HG03469 (cell line): ENCODE data around the gene PLTP.
A peak's percentile ranks its signal among the peaks of the same experiment; 100 is the strongest.

Experiments
- ATAC-seq: cut with Tn5 transposase; IDR thresholded peaks from one replicate; pipeline ENCODE4 v1.9.1; 2021; ENCODE audit warnings: mild to moderate bottlenecking, moderate library complexity, moderate number of reproducible peaks; ENCODE audit not compliant: unreplicated experiment

PLTP gene

DNA sequence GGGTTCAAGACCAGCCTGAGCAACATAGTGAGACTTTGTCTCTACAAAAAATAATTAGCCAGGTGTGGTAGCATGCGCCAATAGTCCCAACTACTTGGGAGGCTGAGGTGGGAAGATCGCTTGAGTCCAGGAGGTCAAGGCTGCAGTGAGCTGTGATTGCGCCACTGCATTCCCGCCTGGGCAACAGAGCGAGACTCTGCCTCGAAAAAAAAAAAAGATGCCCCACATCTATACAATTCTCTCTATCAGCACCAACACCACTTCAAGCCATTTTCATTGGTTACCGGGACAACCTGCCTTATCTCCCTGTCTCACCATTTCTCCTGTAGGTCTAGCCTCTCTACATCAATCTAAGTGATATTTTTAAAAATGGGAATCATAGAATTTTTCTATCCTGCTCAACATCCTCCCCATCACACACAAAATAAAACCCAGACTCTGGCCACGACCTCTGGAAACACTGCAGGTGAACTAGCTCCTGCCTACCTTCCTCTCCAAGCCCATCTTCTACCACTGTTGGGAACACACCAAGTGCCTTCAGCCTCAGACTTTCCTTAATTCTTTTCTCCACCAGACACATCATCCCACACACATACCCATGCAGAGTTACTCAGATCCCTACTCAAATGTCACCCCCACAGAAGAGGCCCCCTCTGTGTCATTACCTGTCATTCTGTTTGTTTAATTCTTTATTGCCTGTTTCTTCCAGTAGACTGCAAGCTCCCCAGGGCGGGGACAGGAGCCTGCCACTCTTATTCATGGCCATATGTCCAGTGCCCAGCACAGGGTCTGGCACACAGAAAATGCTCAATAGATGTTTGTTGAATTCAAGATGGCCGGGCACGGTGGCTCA lies 9.6 kb upstream of the PLTP start:
- no peak for ATAC-seq

DNA sequence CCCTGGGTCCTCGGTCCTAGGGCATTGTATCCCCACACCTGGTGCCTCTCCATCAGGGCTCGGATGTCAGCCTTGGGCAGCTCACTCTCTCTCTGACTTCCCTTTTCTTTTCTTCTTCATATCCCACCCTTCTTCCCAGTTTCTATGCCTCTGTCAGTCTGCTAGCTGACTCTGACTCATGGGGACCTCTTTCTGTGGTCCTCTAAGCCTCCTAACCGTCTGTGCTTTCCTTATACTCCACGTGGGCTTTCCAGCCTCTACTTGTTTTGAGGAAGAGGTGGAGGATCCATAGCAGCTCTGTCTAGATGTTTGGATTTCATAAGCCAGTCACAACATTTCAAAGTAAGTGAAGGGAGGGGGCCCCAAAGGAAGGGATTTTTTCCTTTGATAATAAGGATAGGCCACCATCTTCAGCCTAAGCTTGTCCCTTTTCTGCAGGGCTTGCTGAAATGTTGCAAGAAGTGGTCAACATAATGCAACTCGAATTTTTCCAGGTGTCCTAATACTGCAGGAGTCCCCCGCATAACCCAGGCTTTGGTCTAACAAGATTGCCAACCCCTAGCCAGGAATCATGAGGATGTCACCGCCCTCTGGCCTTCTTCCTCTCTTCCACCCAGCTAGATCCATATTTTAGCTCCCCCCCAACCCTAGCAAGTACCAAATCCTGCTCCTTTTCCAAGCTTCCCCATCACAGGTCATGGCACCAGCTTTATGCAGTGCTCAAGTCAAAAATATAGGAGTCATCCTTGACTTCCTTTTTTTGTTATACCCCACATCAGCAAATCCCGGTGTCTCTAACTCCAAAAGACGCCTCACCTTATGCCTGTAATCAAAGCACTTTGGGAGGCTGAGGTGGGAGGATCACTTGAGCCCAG lies 8.7 kb upstream of the PLTP start:
- ATAC-seq: no peak

DNA sequence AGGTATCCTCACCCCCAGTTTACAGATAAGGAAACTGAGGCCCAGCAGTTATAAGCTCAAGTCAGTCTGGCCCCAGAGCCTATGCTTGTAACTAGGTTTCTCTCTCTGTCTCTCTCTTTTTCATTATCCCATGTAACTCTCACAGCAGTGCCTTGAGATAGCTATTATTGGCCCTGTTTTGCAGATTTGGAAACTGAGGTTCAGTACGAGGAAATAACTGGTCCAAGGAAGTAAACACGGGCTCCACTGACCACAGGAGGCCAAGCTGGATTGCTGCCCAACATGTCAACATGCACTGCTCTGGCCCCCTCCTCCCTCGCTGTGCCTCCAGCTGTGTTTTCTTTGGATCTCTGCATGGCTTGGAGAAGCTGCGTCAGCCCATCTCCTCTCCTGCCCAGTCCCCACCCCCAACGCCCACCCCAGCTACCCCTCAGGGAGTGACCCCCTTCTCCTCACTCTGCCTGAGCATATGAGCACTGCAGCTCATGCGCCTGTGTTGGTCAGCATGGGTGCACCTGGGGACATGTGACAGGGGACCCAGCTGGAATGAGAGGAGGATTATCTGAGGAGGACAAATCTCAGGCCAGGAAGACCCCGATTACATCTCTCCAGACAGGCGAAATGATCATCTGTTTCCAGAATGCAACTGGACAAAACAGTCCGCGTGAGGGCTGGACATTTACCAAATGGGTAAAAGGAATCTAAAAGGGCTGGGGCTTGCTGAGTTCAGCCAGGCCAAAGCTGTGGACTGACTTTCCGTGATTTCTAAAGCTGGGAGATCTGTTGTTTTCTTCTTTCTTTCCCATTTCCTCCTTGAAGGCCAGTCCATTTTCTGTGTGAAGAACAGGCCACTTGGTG lies 7.8 kb upstream of the PLTP start:
- no peak for ATAC-seq

DNA sequence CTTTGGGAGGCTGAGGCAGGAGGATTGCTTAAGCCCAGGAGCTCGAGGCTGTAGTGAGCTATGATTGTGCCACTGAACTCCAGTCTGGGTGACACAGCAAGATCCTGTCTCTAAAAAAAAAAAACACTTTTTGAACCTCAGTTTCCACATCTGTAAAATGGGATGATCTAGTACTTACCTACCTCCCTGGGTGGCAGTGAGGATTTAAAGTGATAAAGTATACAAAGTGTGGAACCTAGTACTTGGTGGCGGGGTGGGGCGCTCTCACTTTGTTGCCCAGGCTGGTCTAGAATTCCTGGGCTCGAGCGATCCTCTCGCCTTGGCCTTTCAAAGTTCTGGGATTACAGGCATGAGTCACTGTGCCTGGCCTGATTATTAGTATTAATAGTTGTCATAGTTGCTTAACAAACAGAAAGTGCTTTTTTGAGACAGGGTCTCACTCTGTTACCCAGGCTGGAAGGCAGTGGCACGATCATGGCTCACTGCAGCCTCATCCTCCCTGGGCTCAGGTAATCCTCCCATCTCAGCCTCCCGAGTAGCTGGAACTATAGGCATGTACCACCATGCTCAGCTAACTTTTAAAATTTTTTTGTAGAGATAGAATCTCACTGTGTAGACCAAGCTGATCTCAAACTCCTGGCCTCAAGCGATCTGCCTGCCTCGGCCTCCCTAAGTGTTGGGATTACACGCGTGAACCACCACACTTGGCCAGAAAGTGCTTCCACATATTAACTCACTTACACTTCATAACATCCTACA lies 7.0 kb upstream of the PLTP start:
- ATAC-seq: no peak

DNA sequence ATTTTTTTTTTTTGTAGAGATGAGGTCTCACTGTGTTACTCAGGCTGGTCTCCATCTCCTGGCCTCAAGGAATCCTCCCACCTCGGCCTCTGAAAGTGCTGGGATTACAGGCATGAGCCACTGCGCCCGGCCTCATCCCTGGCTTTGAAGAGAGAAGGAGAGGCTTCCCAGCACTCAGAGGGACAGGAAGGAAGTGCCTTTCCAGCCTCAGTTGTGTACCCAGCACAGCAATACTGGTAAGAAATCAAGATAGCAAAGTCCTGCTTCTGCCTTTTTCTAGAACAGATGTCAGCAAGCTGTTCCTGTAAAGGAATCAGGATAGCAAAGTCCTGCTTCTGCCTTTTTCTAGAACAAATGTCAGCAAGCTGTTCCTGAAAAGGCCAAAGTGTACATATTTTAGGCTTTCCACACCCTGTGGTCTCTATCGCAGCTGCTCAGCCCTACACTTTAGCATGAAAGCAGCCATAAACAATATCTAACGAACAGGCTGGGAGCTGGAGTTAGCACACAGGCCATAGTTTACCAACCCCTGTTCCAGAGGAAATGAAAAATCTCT lies 6.3 kb upstream of the PLTP start:
- no peak for ATAC-seq

DNA sequence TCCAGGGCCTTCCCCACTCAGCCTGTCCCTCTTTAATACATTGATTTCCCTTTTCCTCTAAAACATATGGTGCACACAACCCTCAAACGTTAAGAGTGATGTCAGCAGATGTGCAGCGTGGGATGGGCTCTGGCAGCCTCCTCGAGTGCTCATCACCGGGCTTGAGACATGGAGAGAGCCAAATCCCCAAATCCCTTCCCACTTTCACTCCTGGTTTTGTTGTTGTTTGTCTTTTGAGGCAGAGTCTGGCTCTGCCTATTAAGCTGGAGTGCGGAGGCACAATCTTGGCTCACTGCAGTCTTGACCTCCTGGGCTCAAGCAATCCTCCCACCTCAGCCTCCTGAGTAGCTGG lies 5.8 kb upstream of the PLTP start:
- no peak for ATAC-seq

DNA sequence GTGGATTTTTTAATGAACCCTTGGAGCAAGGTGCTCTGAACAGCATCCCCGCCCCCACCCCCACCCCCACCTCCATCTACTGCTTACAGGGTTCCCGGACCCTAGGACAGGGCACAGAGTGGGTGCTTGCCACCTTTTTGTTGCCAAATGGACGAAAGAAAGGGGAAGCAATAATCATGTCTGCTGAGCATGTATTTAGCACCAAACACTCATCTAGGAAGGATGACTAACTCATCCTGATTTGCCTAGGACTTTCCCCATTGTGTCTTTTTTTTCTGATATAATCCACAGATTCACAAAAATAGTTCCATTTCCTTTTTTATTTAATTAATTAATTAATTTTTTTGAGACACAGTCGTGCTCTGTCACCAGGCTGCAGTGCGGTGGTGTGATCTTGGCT lies 1.2 kb upstream of the PLTP start:
- ATAC-seq: no peak

DNA sequence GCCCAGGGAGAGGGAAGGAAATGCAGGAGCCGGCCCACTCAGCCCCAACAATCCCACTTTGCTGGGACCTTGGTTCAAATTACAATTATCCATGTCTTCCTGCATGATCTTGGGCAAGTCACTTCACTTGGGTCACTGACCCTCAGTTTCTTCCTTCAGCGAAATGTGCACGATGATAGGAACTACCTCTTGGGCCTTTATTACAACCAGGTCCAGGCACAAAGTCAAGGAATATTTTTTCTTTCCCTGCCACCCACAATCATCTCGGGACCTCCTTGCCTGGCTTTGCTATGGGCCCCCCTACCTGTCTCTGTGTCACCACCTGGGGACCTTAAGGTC lies 358 bp upstream of the PLTP start:
- no peak for ATAC-seq

DNA sequence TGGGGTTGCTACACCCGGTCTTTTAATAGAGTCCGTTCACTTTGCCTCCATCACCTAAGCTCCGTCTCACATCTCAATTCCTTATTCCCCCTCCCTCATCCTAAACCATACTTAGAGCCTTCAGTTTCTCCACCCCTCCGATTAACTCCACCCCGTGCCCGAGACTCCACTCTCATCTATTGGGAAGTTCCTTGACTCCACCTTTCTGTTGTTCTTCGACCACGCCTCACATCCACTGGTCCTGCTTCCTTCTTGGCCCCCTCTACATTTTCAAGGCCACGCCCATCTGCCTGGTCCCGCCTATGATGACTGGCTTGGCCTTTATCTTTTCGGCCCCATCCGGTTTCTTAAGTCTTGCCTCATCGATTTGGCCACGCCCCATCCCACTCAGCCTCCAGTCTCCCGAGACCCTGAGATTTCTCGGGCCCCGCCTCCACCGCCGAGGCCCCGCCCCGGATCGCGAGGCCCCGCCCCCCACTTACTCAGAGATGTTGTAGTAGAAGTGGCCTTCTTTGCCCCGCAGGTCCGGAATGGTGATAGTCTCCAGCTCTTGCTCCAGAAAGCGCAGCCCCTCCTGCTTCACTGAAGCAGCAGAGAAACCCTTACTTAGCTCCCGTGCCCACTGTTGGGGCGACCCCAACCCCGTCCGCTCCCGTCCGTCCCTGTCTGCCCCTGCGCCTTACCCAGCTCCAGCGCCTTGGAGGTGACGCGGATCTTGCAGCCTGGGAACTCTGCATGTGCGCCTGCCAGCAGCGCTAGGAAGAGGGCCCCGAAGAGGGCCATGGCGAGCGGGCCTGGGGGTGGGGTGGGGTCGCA lies 1.1 kb downstream of the PLTP start:
- peak; percentile 75 for ATAC-seq

DNA sequence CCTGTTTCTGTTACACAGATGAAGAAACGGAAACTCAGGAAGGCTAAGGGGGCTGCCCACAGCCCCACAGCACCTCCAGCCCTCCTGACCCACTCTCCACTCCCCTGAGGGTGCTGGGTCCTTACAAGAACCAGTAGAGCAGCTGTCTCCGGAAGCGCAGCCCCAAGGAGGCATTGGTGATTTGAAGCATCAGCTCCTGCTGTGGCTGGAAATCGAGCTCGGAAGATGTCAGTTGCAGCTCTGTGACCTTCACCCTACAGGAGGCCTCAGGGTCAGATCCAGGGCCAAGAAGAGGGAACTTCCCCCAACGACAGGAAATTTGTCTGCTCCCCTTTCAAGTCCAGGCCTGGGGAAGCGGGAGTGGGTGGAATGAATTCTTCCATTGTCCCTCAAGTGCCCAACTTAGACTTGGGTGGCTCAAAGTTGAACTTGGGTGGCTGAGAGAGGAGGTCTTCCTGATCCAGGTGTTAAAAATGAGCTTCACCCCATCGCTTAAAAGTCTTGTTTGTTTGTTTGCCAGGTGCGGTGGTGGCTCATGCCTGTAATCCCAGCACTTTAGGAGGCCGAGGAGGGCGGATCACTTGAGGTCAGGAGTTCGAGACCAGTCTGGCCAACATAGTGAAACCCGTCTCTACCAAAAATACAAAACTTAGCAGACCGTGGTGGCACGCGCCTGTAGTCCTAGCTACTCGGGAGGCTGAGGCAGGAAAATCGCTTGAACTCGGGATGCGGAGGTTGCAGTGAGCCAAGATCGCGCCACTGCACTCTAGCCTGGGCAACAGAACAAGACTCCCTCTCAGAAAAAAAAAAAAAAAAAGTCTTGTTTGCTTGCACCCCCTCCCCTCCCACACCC lies 1.9 kb downstream of the PLTP start:
- ATAC-seq: no peak

DNA sequence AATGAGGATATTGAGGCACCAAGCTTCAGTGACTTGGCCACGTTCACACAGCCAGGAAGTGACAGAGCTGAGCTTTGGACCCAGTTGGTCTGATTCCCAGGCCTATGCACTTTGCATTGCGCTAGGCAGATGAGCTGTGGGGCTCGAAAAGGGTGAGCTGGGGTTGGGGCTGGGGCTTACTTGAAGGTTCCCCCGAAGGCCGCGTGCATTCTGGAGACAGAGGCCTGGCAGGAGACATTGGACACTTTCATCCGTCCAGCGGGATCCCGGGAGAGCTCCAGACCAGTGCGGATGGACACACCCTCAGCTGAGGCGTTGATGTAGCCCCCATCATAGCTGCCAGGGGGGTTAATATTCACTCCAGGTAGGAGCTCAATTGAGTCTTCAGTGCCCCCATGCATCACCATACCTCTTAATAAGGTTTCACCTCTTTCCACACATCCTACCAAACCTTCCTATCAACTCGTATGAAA lies 2.6 kb downstream of the PLTP start:
- no peak for ATAC-seq

DNA sequence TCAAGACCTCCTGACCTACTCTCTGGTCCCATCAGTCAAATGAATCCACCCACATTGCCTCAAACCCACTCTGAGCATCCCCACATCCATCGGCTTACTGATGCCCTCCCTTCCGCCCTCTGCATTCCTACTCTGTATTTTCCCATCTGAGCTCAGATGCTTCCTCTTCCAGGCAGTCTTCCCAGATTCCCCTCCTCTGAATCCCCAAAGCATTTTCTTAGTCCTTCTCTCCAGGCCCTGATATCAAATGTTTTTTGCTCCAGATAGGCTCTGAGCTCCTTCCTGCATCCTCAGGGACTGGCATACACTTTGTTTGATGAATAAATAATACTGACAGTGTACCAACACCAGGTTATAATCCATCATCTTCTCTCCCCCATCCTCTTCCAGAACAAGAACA lies 3.9 kb downstream of the PLTP start:
- no peak for ATAC-seq

DNA sequence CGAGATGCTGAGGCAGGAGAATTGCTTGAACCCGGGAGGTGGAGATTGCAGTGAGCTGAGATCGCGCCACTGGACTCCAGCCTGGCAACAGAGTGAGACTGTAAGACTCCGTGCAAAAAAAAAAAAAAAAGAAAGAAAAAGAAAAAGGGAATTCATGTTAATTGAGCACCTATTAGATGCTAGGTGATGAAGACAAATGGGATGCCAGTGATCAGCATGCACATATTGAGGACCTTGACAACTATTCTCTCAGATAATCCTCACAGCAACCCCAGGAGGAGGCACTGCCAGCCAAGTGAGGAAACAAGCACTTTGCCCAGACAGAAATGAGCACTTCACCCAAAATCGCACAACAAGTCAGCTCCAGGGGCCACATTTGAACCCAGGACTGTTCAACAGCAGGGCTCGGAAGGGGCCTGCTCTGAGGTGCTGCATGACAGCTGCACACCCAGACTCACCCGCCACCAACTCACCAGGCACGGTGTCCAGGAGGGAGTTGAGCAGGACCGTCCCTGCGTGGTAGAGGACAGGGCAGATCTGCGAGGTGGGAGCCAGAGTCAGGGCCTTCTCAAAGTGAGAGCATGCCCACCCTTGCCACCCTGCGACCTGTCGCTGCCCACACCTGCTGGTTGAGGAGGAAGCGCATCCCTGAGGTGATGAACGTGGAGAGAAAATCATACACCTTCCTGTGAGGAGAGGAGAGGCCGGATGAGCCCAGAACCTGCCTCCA lies 4.6 kb downstream of the PLTP start:
- no peak for ATAC-seq

DNA sequence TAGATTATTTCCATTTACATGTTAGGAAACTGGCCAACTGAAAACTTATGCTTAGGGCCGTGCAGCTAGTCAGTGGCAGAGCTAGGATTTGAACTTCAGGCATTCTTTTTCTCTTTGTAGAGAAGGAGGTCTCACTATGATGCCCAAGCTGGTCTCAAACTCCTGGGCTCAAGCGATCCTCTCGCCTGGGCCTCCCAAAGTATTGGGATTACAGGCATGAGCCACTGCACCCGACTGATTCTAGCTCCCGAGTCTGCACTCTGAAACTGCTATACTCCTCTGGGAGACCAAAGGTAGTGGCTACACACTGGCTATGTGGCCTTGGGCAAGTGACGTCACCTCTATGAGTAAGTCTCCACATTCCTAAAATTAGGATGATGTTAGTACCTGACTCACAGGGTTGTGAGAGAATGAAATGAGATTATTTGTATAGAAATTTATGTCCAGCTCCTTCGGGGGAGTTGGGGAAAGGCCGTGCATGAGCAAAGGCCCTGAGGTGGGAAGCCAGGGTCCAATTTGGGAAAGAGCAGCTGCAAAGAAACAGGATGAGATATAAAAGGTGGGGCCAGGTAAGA lies 6.4 kb downstream of the PLTP start:
- ATAC-seq: no peak

DNA sequence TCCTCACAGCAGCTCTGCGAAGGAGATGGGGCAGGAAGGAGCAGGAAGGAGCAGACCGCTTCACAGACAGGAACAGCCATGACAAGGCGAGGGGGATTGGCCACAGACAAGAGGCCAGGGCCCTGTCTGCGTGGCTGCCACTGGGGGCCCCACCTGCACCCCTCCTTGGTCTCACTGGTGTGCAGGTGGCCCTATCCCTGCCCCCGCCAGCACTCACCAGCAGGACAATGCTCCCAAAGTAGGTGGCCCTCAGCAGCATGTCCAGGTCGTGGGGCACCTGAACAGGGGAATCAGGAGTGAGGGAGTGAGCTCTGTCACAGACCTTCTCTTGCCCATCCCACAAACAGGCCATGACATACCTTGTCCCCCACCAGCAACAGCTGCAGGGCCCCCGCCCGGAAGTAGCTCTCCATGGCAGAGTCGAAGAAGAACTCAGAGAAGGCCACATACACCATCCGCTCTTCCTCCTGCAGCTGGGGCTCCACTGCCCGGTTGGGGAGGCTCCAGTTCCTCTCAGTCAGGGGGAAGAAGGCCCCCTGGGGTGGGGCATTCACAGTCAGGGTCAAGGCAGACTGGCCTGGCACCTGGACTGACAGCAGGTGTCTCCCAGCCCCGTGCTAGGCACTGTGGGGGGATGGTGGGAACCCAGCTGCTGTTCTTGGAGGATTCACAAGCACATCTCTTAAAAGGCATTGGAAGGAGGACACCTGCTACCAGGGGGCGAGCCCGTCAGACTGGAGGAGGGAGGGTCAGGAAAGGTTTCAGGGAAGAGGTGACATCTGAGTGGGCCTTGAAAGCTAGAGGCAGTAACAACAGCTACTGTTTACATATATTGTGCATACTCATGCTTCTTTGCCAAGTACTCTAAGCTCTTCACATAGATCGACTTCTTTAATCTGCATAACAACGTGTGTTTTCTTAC lies 7.1 kb downstream of the PLTP start:
- no peak for ATAC-seq

DNA sequence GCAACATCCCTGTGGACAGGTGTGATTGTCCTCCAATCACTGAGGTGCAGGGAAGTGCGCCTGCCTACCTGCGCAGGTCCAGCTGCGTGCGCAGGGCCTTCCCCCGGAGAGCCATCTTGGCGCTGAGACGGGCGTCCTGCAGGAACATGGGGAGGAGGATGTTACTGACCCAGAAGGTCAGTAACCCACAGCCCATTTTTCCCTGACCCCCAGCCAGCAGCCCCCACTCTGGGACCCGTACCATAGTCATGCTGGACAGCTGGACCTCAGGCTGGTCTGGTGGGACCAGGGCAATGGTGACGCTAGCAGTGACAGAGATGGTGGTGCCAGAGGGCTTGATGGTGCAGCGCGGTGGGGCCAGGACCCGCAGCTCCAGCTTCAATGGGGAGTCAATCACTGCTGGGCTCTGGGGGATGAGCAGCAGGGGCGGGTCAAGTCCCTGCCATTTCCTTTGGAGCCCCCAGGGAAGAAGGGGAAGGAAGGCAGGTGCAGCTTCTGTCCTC lies 9.7 kb downstream of the PLTP start:
- ATAC-seq: no peak
